ENCODE measurements around the gene DYTN.

DYTN gene

DNA sequence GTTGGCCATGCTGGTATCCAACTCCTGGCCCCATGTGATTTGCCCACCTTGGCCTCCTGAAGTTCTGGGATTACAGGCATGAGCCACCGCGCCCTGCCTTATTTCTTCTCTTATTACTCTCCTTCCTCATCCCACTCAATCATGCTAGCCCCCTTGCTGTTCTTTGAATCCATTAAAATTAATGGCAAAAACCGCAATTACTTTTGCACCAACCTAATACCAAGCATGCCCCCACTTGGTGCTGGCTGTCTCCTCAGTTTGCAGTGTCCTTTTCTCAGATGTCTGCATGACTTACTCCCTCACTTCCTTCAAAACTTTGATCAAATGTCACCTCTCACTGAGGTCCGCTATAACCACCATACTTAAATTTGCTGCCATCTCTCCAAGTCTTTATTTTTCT is 34.6 kb downstream of the DYTN start:
- no peaks in the 10 kb centered on the region for H3K36me3 Mint-ChIP-seq

DNA sequence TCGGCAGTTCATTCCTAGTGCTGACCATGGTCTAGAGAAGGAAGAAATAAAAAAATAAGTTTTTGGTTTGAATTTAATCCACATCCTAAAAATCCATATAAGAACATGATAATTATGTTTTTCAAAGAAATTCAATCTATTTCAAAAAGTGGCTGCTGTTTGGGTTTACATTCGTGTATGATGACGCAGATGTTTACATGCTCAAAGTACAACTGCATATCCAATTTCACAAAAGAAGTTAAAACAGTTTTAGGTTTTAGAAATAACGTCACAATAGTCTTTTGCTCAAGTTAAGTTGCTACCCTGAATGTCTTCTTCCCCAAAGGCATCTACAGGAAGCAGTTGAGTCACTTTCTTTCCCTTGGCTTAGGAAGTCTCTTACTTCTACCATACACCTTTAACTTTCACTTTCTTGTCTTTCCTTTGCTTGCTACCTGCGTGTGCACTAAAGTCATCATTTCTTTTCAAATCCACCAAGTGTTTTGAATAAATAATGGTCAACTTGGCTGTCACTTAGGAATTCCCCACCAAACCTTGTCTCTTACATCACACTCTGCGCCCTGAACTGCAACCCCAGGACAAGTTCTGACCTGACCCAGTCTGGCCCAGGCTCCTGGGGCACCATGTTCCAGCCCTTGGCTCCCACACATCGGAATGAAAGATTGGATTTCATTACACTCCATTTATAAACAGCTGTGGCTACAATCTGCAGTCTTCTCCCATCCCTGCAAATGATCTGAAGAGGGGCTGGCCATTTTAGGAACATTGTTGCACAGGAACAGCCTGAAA is 47.5 kb downstream of the DYTN start:
- CTCF ChIA-PET, result no interaction called here
- H3K27ac Mint-ChIP-seq, result no peak overlapping the region
- H3K9me3 Mint-ChIP-seq, result no peaks in the 10 kb centered on the region
- no peak overlapping the region for H3K4me3 Mint-ChIP-seq
- DNase-seq, result no peak
- no peaks in the 10 kb centered on the region for H3K36me3 Mint-ChIP-seq
- H3K4me1 Mint-ChIP-seq, result no peaks in the 10 kb centered on the region
- peaks cover 6% of the 10 kb centered on the region for H3K27me3 Mint-ChIP-seq

More for the DNA sequence above, 34.6 kb downstream of the DYTN start:
- H3K27ac Mint-ChIP-seq, result no peak overlapping the region
- peaks cover 7% of the 10 kb centered on the region for H3K27me3 Mint-ChIP-seq
- no peak overlapping the region for H3K4me3 Mint-ChIP-seq
- no peaks in the 10 kb centered on the region for H3K4me1 Mint-ChIP-seq
- no peaks in the 10 kb centered on the region for H3K9me3 Mint-ChIP-seq
- DNase-seq, result no peak
- CTCF ChIA-PET, result no interaction called here

DNA sequence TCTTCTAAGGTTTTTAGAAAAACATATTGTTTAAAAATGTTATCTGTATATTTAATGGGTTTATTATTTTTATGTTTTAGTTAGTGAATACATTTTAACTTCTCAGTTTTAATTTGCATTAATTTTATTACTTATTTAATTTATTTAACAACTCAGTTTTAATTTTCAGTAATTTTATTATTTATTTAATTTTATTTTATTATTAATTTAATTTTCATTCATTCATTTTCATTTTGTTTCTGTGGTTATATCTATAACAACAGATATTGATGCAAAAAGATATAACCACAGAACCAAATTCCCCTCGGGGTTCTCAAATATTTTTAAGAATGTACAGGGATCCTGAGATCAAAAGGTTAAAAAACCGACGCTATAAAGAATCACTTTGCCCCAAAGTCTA is 52.9 kb downstream of the DYTN start:
- Mint-ChIP-seq H3K36me3 (no peaks in the 10 kb centered on the region), H3K4me1 (no peaks in the 10 kb centered on the region), H3K9me3 (no peaks in the 10 kb centered on the region), H3K4me3 (no peak overlapping the region), H3K27me3 (peaks cover 12% of the 10 kb centered on the region), H3K27ac (no peak overlapping the region)
- DNase-seq, result no peak
- CTCF ChIA-PET, result no interaction called here

DNA sequence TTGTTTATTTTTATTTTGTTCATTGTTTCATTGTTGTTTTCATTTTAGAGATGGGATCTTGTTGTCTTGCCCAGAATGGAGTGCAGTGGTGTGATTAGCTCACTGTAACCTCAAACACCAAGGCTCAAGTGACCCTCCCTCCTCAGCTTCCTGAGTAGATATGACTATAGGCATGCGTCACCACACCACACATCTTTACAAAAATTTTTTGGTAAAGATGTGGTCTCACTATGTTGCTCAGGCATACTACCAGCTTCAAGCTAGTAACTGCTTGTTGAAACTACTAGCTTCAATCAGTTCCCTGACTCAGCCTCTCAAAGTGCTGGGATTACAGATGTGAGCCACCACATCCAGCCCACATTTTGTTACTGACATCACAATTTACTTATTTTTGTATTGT is 61.1 kb downstream of the DYTN start:
- Mint-ChIP-seq H3K4me3 (no peak overlapping the region), H3K4me1 (no peaks in the 10 kb centered on the region), H3K27ac (no peak overlapping the region), H3K27me3 (peaks cover 5% of the 10 kb centered on the region), H3K9me3 (peaks cover 4% of the 10 kb centered on the region), H3K36me3 (no peaks in the 10 kb centered on the region)
- CTCF ChIA-PET, result no interaction called here
- DNase-seq, result no peak

DNA sequence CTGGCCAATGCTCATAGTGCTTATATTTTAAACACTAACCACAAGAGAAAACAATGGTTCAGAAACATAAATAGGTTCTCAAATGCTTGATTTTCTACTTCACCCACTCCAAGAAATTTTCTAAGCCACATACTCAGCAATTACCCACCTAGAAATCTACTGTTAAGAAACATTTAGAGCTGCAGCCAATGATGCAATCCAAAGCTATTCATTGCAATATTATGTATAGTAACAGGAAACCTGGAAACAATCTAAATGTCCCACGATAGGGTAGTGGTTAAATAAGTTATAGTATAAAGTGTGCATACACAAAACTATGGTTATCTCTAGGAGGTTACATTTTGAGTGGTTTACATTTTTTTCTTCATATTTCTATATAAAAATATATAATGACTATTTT is 70.2 kb downstream of the DYTN start:
- no peaks in the 10 kb centered on the region for H3K9me3 Mint-ChIP-seq
- H3K4me1 Mint-ChIP-seq, result no peaks in the 10 kb centered on the region
- no peak overlapping the region for H3K4me3 Mint-ChIP-seq
- H3K27me3 Mint-ChIP-seq, result no peaks in the 10 kb centered on the region
- no peak overlapping the region for H3K27ac Mint-ChIP-seq
- no peak for DNase-seq
- no peaks in the 10 kb centered on the region for H3K36me3 Mint-ChIP-seq
- CTCF ChIA-PET, result no interaction called here

DNA sequence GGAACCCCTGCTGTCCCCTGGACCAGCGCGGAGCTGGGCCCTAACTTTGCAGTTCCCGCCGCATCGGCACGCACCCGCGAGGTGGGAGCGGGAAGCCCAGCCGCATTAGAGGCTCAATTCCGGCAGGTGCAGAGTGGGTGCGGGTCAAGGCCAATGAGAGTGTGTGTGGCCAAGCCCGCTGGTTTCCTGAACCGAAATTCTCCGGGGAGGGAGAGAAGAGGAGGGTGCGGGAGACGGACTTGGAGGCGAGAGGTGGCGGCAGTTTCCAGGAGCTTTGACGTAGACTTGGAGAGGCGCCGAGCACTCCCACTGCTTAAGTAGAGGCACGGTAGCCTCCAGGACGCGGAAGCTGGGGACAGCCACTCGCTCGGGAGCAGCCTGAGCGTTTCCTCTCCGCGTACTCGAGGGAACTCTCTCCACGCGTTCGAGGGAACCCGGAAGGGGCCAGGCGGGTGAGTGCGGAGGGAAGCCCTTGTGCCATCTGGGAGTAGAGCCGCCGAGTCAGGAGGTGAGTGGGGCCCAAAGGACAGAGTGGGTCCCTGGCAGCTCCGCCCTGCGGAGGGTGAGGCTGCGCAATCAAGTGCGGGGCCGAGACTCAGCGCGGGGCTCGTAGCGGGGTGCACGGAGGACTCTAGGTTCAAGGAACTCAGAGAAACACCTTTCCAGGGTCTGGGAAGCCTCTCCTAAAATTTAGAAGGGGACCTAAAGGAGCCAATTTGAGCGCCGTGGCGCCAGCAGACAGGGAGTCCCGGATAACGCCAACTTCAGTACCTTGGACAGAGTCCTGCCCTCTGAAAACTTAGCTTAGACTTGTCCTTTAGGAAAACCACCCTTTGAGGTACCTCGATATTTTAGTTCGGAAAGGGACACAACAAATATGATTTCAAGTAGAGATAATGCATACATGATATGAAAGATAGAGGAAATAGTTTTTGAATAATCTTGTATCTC is 75.8 kb downstream of the DYTN start, which contains the start of gene FAM237A:
Gene FAM237A, plus strand, starts transcription at position 413 of the 951 bp plus-strand sequence. CDS start 1,750 bp downstream, outside the sequence.
- no peaks in the 10 kb centered on the region for H3K4me1 Mint-ChIP-seq
- H3K9me3 Mint-ChIP-seq, result no peaks in the 10 kb centered on the region
- H3K27ac Mint-ChIP-seq, result no peak within 1 kb of the TSS
- H3K36me3 Mint-ChIP-seq, result no peaks in the 10 kb centered on the region
- CTCF ChIA-PET, result interaction anchor here (0.5 kb wide), 1 partner anchor 477 kb away, joined by 3 read pairs; no protein-coding TSS in a partner anchor
- no peaks in the 10 kb centered on the region for H3K27me3 Mint-ChIP-seq
- peak; percentile 62 for DNase-seq
- H3K4me3 Mint-ChIP-seq, result no peak within 1 kb of the TSS

DNA sequence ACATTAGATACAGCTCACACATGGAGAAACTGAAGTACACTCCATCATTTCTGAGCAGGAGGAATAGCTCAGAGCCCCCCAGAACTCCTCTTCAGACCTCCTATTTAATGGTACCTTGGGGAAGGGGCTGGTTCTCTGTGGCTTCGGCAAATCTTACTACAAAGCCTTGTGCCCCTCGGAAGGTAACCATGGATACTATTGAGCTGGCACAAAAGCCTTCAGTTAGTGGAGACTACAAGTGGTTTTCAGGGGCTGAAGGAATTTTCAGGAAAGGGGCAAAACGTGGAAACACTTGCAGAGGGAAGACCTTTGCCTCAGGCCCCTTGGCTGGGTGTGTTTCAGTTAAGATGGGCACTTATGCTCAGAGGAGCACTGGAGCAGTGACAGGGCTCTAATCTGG is 77.0 kb downstream of the DYTN start:
- Mint-ChIP-seq H3K36me3 (no peaks in the 10 kb centered on the region), H3K27me3 (no peaks in the 10 kb centered on the region), H3K4me1 (no peaks in the 10 kb centered on the region), H3K4me3 (no peak overlapping the region), H3K27ac (no peak overlapping the region), H3K9me3 (no peaks in the 10 kb centered on the region)
- CTCF ChIA-PET, result no interaction called here
- DNase-seq, result no peak

DNA sequence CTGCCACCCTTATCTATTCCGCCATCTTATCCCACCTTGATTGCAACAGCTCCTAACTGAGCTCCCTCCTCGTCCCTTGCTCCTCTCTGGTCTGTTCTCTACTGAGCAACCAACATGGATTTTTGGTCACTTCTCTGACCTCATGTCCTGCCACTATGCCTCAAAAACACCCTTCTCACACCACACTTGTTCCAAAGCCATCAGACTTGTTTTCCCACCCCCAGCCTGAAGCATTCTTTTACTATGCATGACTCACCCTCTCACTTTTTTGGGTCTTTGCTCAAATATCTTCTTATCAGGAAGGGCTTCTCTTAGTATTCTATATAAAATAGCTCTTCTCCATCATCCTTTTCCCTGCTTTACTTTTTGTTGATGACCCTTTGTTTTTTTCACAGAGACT is 78.6 kb downstream of the DYTN start:
- H3K4me3 Mint-ChIP-seq, result no peak overlapping the region
- H3K4me1 Mint-ChIP-seq, result no peaks in the 10 kb centered on the region
- CTCF ChIA-PET, result no interaction called here
- H3K27ac Mint-ChIP-seq, result no peak overlapping the region
- no peaks in the 10 kb centered on the region for H3K27me3 Mint-ChIP-seq
- H3K9me3 Mint-ChIP-seq, result no peaks in the 10 kb centered on the region
- H3K36me3 Mint-ChIP-seq, result no peaks in the 10 kb centered on the region
- no peak for DNase-seq

DNA sequence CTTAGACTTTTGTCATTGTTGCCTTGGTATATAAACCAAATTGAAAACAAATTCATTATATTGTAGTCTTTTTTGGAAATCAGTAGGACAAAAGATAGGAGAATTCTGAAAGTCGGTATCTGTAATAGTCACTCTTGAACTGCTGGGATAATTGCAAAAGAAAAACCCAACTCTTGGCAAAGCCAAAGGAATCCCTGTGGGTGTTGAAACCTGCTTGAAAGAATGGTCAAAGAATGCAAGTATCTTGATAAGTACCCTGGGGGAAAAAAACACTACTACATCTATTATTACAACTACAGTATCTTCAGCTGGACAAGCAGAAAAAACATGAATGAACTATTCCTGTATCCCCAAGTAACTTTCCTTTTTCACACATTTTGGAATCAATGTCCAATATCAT is 83.2 kb downstream of the DYTN start:
- CTCF ChIA-PET, result no interaction called here
- no peaks in the 10 kb centered on the region for H3K36me3 Mint-ChIP-seq
- no peak overlapping the region for H3K4me3 Mint-ChIP-seq
- no peaks in the 10 kb centered on the region for H3K9me3 Mint-ChIP-seq
- H3K4me1 Mint-ChIP-seq, result no peaks in the 10 kb centered on the region
- no peak for DNase-seq
- H3K27me3 Mint-ChIP-seq, result no peaks in the 10 kb centered on the region
- H3K27ac Mint-ChIP-seq, result no peak overlapping the region

DNA sequence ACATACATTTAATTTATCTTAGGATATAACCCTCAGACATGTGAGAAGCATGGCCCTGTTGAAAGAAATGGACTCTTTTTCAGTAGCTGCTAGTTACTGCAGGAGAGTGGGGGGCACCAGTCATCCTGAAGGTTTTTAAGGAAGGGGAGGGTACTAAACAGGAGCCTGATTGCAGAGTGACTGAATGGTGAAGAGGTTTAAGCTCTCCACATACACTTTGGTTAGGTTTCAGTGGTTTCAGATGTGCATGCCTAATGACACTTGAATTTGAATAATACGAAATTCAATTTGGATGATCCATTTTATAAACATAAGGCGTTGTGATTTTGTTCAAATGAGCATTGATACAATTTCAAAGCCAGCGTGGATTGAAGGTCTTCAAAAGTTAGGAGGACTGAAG is 86.9 kb downstream of the DYTN start:
- Mint-ChIP-seq H3K4me3 (no peak overlapping the region), H3K9me3 (no peaks in the 10 kb centered on the region), H3K36me3 (no peaks in the 10 kb centered on the region), H3K27me3 (peaks cover 10% of the 10 kb centered on the region), H3K27ac (no peak overlapping the region), H3K4me1 (no peaks in the 10 kb centered on the region)
- no peak for DNase-seq
- CTCF ChIA-PET, result no interaction called here

DNA sequence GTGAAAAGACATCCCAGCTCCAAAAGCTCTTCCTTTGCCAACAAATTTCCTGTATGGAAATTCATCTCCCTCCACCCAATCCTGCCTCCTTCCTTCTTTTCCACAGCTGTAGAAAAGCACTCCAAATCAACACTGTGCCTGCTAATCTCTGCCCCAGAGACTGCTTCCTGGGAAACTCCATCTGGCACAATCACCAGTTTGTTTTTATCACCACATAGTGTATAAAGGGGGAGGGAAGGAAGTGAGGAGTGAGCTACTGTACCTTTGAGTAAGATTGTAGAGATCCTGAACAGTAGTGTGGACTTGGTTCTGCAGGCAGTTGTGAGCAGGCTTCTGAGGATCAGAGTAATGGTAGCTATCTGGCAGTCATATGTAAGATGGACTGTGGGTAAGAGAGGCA is 90.6 kb downstream of the DYTN start:
- H3K27ac Mint-ChIP-seq, result no peak overlapping the region
- H3K4me3 Mint-ChIP-seq, result no peak overlapping the region
- DNase-seq, result no peak
- CTCF ChIA-PET, result no interaction called here
- no peaks in the 10 kb centered on the region for H3K36me3 Mint-ChIP-seq
- peaks cover 10% of the 10 kb centered on the region for H3K27me3 Mint-ChIP-seq
- no peaks in the 10 kb centered on the region for H3K4me1 Mint-ChIP-seq
- H3K9me3 Mint-ChIP-seq, result no peaks in the 10 kb centered on the region

DNA sequence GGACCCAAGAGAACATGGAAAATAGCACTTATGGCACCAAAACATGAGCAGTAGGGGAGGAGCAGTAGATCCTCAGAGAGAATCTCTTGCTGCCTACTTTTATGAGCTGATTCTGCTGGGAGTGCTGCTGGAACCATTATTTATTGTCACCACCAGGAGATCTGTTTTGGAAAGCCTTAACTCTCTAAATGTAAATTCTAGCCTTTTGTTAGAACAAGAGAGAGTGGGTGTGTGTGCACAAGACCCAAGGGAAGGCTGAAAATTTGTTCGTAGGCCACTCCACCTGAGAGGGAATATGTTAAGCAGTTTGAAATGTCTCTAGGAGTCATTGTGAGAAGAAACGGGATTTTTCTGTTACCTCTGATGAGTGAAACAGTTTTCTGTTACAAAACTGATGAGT is 92.1 kb downstream of the DYTN start:
- H3K4me1 Mint-ChIP-seq, result no peaks in the 10 kb centered on the region
- no peaks in the 10 kb centered on the region for H3K36me3 Mint-ChIP-seq
- no peak overlapping the region for H3K4me3 Mint-ChIP-seq
- DNase-seq, result no peak
- no peaks in the 10 kb centered on the region for H3K9me3 Mint-ChIP-seq
- no peak overlapping the region for H3K27ac Mint-ChIP-seq
- peaks cover 10% of the 10 kb centered on the region for H3K27me3 Mint-ChIP-seq
- CTCF ChIA-PET, result no interaction called here

DNA sequence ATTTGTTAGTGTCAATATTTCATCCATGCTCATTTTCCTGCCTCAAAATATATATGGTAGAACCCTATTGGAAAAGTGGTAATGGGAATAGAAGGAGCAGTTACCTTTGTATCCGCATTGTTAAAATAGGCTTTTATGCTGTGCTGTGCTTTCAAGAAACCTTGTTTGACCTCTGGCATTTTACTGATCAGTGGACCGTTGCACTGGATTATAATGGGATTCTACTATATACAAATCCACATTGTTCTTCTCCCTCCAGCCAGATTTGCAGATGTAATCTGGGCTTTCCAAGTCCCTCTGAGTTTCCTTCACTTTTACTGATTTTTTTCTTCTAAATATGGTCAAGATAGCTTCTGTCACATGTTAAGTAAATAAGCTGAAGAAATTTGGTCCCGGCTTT is 99.2 kb downstream of the DYTN start:
- H3K36me3 Mint-ChIP-seq, result no peaks in the 10 kb centered on the region
- no peak overlapping the region for H3K27ac Mint-ChIP-seq
- H3K4me1 Mint-ChIP-seq, result no peaks in the 10 kb centered on the region
- no peaks in the 10 kb centered on the region for H3K27me3 Mint-ChIP-seq
- no peaks in the 10 kb centered on the region for H3K9me3 Mint-ChIP-seq
- CTCF ChIA-PET, result no interaction called here
- no peak for DNase-seq
- no peak overlapping the region for H3K4me3 Mint-ChIP-seq

DNA sequence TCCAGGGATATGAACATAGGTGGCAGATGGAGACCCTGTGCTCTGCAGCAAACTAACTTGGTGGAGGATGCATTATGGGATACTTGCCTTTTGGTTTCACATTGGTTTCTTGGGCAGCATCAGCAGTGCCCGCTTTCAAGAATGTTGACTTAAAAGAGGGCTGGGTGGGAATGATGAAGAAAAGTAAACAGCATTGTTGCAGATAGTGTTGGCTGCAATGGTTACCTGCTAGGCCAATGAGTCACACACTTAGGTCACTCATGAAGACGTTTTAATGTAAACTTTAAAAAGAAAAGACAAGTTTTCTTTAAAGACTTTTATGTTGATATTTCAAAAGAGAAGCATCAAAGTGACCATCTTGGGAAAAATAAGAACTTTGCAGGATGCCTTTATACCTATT is 102.0 kb downstream of the DYTN start:
- H3K27me3 Mint-ChIP-seq, result no peaks in the 10 kb centered on the region
- no peak for DNase-seq
- H3K27ac Mint-ChIP-seq, result no peak overlapping the region
- CTCF ChIA-PET, result no interaction called here
- H3K36me3 Mint-ChIP-seq, result no peaks in the 10 kb centered on the region
- H3K4me3 Mint-ChIP-seq, result no peak overlapping the region
- H3K9me3 Mint-ChIP-seq, result no peaks in the 10 kb centered on the region
- no peaks in the 10 kb centered on the region for H3K4me1 Mint-ChIP-seq

All from activated naive CD4-positive, alpha-beta T cell treated with anti-CD3 and anti-CD28 coated beads, Interleukin-2, amount 10 ng/mL, durations not matched to agents 7 days and 5 days (primary cell).